GM19467 (cell line): ENCODE results near the gene NUP42.
"Not testable (repeated sequence)": the region's sequence is repeated elsewhere in the genome, so short reads cannot be mapped to it uniquely, and the experiment has no call there.

ENCODE experiments used
- ATAC-seq: cut with Tn5 transposase; IDR thresholded peaks from one replicate; pipeline ENCODE4 v1.9.1; 2021; ENCODE audit warnings: mild to moderate bottlenecking, moderate library complexity; ENCODE audit not compliant: unreplicated experiment

Gene NUP42

DNA sequence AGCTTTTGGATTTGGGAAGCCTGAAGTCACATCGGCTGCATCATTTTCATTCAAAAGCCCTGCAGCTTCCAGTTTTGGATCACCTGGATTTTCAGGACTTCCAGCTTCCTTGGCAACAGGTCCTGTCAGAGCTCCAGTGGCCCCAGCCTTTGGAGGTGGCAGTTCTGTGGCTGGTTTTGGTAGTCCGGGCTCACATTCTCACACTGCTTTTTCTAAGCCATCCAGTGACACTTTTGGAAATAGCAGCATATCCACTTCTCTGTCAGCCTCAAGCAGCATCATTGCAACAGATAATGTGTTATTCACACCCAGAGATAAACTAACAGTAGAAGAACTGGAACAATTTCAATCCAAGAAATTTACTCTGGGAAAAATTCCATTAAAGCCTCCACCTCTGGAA lies 18.5 kb downstream of the NUP42 start:
- no peak for ATAC-seq

DNA sequence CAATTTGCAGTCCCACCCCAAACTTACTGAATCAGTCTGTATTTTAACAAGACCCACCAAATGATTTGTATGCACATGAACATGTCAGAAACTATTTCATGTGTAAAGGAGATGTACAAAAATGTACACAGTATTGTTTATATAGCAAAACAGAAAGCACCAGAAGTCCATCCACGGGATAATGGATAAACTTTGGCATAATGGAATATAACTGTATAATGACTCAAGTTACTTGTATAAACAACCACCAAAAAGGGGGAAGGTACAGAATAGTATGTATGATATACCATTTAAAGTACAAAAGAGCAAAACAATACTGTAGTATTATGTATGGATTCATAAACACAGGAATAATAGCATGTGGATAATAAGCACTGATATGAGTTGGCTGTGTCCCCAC lies 22.4 kb downstream of the NUP42 start:
- ATAC-seq, result no peak

DNA sequence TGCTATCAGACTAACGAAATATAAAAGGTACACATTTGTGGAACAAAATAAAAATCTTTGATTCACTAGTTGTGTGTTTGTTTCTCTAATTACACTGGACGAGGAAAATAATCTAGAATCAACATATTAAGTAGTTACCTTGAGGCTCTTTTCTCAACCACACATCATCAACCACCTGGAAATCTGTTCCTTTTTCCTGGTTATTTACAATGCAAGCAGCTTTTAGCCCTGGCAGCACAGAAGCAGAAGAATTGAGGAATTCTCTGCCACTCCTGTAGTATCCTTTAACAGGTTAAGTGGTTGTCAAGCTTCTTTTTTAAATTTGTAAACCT lies 23.7 kb downstream of the NUP42 start:
- no peak for ATAC-seq

DNA sequence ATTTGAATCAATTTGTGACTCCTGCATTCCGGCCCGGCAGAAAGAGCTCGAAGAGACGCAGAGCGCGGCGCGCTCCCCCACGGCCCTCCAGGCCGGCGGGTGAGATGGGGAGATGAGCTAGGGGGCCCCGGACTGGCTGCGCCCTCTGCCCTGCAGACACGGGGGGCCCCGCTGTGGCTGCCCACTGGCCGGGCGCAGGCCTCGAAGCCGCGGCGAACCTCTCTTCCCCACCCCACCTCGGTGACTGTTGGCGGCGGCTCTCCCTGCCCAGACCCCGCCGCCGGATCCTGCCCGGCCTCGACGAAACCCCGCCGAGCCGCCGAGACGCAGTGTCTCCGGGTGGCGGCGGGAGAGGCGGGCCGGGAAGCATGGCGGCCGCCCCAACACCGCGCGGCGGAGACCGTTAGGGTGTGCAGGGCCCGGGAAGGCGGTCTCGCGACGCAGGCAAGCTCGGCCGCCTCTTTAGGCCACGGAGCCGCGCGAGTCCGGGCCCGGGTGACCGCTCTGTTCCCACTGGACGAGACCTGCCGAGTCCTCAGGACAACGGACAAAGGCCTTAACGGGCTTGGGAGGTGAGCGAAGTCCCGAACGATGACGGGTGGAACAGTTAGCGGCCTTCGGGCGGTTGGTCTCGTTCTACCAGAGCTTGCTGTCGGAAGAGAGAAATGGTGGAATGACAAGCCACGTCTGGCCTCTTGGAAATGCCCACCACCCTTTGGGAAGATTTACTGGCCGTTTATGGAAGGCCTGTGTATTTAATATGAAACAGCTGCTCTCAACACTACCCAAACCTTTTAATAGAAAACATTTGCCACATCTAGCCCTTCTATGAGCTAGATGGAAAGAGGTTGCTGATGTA lies 24.3 kb downstream of the NUP42 start:
- ATAC-seq, result no peak

DNA sequence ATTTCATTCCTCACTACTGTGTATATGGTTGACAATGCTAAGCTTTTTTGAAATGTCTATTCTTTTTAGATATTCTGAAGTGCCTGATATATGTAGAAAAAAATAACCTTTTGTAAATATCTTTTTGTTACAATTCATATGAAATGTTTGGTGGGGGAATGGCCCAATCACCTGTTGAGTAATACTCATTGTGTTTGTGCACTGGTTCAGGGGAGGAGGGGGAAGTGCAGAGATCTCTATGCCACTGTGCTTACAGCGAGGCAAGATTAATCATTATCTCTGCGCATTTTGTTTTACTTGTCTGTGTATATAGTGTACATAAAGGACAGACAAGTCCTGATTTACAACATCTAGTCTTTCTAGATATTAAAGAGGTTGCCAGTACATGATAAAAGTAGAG lies 25.2 kb downstream of the NUP42 start:
- ATAC-seq, result no peak

DNA sequence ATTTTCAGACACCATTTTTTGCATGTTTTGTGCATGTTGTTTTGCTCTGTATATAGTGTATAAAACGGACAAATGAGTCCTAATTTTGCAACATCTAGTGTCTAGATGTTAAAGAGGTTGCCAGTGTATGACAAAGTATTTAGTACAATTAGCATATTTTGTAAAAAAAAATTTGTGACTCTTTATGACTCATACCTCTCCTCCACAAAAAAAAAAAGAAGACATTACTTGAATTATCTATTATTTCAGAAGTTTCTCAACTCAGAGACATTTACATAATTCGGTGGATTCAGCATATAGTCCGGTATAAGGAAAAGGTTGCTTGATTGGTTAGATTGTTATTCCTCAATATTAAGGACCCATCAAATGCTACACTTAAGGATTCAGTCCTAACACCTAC lies 26.0 kb downstream of the NUP42 start:
- no peak for ATAC-seq

DNA sequence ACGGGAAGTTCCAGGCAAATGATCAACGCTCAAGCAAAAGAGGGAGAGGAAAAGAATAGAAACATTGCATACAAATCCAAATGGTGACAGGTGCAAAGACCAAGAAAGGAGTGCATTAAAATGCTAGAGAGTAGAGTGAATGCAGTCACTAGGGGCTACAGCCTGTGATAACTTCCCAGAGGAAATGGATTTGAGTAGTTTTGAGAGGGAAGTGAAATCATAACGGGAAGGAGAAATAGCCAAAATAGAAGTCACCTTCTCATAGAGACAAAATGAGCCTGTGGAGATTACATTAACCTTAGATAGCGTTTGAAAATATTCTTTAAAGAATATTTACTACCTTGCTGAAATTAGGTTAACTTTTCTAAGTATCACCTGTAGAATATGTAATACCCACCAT lies 26.5 kb downstream of the NUP42 start:
- no peak for ATAC-seq

DNA sequence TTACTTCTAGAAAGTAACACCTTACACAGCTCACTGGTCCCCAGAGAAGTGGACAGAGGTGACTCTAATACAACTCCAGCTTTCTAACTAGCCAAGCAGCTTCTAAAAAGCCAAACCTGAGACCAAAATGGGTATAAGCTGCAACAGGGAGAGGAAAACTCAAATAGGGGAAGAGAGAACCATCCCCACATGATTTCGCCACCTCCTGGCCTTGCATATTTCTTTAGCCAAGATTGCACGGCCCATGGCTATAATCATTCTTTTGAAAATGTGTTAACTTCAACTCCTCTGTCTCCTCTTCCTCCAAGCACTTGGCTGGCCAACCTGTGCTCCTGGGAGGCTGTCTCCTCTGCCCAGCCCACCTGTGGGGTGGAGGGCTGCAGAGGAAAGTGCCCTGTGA lies 28.7 kb downstream of the NUP42 start:
- ATAC-seq, result no peak

DNA sequence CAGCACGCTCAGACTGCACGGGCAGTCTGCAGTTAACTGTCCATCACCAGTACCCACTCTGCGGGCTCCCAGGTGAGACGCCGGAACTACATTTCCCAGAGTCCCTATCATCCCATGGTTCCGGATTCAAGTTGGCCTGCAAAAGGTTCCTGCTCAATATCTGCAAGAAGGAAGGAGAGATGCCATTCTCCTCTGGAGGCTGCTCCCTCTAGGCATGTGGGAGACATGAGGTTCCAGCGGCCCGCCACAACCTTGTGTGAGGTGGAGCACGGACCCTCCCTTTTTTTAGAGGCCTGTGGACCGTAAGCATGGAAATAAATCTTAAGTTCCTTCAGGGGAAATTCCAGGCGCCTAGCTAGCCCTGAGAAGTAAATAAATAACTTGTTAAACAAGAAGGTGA lies 29.7 kb downstream of the NUP42 start:
- no peak for ATAC-seq

DNA sequence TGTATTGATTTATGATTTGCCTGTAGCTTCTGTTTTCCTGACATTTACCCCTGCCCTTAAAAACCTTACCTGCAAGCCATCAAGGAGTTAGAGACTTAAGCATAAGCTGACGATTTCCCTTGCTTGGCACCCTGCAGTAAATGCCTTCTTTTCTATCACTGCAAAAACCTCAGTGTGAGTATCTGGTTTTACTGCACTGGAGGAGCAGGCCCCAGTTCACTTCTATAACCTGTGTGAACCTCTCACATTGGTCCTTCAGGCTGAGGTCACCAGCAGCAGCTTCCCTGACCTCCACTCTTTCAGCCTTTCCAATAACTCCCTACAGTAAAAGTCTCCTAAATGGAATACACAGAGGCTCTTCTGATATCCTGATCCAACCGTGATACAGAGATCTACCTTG lies 30.5 kb downstream of the NUP42 start:
- no peak for ATAC-seq

DNA sequence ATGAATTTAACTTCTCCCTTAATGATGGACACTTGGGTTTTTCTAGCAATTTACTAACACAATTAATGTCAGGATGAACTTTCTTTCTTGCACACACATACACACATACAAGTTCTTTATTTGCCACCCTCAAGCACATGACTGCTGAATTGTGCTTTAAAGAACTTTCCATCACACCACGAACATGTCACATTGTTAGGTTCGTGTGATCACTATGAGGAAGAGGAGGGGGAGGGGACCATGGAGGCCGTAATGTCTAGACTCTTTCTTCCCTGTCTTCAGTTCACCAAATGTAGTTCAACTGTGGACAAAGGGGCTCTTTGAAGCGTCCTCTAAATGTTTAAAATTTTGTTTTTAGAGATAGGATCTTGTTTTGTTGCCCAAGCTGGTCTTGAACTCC lies 31.0 kb downstream of the NUP42 start:
- no peak for ATAC-seq

DNA sequence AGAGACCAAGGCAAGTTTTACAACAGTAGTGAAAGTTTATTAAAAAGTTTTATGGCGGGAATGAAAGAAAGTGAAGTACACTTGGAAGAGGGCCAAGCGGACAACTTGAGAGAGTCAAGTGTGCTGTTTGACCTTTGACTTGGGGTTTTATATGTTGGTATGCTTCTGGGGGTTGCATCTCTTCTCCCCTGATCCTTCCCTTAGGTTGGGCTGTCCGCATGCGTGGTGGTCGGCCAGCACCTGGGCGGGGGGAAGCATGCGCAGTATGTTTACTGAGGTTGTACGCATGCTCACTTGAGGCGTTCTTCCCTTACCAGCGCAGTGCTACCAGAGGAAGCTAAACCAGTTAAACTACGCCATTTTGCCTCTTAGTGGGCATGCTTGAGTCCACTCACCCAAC lies 31.9 kb downstream of the NUP42 start:
- no peak for ATAC-seq

DNA sequence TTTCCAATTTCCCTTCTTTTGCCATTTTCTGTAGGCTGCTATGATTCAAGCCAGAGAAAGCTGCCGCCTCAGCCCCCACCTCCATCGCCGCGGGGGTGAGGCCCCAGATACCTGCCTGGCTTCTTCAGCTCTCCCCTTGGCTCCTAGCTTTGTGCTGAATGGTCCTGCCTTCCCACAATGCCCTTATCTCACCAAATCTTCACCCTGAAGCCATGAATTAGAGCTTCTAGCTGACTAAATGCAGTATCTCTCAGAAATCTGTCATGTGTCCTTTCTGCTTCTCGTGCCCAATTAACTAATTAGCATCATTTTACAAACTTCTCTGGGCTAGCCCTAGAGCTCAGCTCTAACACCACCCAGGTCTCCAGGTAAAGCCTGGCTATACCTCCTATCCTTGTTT lies 32.6 kb downstream of the NUP42 start:
- no peak for ATAC-seq

DNA sequence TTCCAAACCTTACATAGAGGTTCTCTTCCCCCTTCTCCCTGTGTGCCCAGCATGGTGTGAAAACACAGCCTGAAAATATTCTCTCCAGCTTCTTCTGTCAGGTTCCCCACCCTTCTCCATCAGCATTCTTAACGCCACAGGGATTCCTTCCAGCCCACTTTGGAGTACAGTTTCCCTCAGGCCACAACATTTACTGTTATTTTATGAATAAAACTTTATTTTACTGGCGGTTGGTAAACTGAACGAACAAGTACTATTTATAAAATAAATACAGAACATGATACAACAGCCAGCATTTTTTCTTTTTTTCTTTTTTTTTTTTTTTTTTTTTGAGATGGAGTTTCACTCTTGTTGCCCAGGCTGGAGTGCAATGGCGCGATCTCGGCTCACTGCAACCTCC lies 33.1 kb downstream of the NUP42 start:
- no peak for ATAC-seq

DNA sequence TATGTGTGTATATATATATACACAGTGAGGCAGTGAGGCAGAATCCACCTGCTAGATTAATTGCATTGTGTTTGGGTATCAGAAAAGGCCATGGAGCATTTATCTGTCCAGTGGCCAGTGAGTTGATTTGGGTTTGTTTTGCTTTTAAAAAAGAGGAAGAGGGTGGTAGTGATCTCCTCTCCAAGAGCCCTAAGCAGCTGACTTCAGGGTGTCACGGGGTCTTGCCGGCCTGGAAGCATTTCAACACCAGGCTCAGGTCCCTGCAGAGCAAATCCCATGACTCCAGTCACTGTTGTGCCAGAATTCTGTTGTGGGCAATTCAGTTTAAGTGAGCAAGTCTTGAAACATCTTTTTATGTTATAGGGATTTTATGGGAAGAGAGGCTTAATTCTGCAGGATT lies 34.2 kb downstream of the NUP42 start:
- no peak for ATAC-seq

DNA sequence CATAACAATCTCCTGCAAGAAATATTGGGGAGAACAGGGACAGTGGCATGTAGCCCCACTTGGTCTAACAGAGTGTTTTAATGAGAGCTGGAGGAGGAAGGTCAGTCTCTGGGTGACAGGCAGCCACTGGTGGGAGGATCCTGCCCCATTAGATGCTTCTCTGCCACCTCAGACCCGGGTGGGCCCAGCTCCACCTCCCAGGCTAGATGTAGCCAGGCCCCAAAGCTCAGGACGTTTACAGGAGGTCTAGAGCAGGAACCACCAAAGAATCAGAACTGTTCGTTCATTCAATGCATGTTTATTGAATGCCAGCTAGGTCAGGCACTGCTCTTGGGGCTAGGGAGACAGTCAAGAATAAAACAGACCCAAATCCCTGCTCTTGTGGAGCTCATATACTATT lies 36.3 kb downstream of the NUP42 start:
- no peak for ATAC-seq

DNA sequence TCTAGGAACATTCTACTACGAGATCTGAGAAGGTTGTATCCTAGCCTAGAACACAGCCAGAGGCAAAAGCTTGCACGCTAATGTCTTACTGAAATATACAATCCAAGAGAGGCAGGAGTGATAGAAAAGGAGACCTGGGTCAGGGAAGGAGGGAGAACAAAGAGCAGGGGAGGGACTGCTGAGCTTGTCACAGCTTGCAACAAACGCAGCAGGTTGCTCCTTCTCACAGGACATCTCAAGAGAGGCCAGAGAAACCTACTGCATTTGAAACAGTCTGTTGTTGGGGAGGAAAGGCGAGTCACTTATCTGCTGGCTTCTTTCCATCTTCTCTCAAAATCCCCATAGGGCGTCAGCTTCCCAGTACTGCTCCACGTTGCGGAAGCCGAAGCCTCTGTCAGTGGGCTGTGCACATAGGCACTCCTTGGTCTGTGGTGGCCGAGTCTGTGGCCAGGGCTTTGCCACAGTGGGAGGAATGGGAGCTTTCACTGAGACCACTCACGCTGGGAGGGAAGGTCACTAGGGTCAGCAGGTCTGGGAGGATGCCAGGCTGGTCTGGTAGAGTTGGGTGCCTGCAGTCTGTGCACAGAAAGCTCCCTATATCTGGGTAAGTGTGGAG lies 39.0 kb downstream of the NUP42 start:
- ATAC-seq, result no peak

DNA sequence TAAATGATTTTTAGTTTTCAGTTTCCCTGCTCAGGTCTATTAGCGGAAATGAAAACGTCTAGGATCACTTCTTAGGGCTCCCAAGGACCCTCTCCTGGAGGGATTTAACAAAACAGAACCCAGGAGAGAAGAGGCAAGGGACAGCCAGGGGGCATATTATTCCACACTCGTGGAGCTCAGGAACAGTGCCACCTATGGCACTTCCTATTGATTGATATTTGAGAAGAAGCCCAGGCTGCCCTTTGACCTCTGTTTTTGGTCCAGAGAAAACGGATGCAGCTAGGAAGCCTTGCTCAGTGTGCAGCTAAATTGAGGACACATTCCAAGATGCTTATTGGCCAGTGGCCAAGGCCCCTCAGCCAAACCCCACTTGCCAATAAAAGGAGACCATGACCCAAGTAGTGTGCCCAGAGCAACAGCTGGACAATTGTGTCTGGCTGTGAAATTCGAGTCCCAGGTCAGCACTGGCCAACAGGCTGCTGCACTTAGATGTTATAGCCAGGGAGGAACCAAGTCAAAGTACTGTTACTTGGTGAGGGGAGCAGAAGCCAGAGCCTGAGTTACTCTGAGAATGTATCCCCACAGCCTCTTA lies 40.7 kb downstream of the NUP42 start:
- no peak for ATAC-seq

DNA sequence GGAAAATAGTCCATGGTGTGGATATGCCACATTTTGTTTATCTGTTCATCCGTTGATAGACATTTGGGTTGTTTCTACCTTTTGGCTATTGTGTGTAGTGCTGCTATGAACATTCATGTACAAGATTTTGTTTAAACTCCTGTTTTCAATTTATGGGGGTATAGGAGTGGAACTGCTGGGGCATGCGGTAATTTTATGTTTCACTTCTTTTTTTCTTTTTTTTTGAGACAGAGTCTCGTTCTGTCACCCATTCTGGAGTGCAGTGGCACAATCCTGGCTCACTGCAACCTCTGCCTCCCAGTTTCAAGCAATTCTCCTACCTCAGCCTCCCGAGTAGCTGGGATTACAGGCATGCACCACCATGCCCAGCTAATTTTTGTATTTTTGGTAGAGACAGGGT lies 42.5 kb downstream of the NUP42 start:
- ATAC-seq, result not testable (repeated sequence)

DNA sequence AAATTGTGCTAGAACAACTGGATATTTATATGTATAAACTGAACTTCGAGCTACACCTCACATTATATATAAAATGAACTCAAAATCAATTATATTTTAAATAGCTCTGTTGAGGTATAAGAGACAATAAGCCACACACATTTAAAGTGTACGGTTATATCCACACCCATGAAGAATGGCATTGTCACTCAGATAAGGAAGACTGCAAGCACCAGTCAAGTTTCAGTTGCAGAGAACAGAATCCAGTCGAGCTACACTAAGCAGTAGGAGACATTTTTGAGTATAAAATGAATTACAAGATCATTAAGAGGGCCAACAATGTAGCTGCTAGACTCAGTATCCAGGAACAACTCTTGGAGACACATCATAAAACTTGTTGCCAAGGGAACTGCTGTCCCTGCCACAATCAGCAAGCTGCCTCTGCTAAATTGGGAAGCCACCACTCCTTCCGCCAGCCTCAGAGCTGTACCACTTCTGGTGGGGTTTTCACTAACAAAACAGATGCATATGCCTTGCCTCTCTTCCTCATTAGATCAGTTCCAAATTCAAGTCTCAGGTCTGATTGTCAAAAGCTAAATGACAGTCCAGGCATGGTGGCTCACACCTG lies 45.1 kb downstream of the NUP42 start:
- ATAC-seq, result no peak

DNA sequence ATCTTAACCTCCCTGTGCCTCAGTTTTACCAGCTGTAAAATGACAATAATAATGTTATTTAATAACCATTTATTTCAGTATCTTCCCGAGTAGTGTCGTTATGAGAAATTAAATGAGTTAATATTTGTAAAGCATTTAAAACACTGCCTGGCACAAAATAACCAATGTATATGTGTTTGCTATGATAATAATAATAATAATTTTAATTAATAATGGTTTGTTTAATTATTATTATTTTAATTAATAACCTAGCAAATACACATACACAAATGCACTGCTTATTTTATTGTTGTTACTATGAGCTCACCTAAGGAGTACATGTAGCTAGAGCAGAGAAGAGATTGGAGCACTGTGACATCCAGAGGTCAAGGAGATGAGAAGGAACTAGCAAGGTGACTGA lies 46.6 kb downstream of the NUP42 start:
- no peak for ATAC-seq

DNA sequence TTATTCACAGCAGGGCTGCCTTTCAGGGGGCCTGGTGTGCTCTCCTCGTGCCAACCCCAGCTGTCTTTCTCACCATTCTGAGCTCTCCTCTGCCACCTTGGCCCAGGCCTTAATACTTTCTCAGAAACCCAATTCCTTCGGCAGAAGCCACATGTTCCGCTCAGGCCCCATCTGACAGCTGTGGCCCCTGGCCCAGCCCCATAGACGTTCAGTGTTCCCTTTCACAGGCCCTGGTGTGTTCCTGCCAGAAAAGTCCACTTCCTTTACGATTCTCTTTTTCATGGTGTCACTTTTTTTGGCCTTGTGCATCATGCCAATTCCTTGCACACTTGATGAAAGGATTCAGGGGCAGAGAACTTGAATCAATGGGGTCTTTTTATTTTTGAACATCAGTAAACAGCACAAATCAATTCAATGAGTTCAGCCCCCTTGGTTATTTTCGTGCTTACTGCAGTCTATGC lies 48.8 kb downstream of the NUP42 start:
- ATAC-seq, result no peak
